ENCODE data around the gene ZSWIM9. TPM values are rescaled to one million over a fixed set of nuclear protein-coding genes. Genes with fewer than 3 reads are reported as not detected.

Gene ZSWIM9
- total and polyA plus RNA-seq, 4 donors, result 0.25 to 2.5 (median 1.6) TPM

- H3K36me3 ChIP-seq (ENCODE audit: control insufficient read depth in 4 of 4, insufficient read depth in 3 of 4, low read depth in 1 of 4, low read length in 3 of 4), result peaks cover 3 to 46% (median 30%) of the 10 kb centered on the region in 4 donors
- no peaks in the 10 kb centered on the region for H3K27me3 ChIP-seq (ENCODE audit: control insufficient read depth in 4 of 4, insufficient read depth in 4 of 4, low read length in 3 of 4)
- no peak overlapping the region for H3K9ac ChIP-seq (ENCODE audit: low read depth in 1 of 2, low read length in 2 of 2)
- no peak overlapping the region for H3K27ac ChIP-seq (ENCODE audit: low read depth in 1 of 2, low read length in 2 of 2)
- 75% methylated on average over 3 of the region's 3 CpGs for WGBS
- no peak for TF ChIP-seq JUND (IDR thresholded peaks at IDR 0.05)
- no peak for TF ChIP-seq NR2F2 (IDR thresholded peaks at IDR 0.05)
- TF ChIP-seq, protein P1, sequence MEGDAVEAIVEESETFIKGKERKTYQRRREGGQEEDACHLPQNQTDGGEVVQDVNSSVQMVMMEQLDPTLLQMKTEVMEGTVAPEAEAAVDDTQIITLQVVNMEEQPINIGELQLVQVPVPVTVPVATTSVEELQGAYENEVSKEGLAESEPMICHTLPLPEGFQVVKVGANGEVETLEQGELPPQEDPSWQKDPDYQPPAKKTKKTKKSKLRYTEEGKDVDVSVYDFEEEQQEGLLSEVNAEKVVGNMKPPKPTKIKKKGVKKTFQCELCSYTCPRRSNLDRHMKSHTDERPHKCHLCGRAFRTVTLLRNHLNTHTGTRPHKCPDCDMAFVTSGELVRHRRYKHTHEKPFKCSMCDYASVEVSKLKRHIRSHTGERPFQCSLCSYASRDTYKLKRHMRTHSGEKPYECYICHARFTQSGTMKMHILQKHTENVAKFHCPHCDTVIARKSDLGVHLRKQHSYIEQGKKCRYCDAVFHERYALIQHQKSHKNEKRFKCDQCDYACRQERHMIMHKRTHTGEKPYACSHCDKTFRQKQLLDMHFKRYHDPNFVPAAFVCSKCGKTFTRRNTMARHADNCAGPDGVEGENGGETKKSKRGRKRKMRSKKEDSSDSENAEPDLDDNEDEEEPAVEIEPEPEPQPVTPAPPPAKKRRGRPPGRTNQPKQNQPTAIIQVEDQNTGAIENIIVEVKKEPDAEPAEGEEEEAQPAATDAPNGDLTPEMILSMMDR (IDR thresholded peaks at IDR 0.05; ENCODE audit: low read depth, low read length, missing input control), result no peak
- no peak for TF ChIP-seq RXRA (IDR thresholded peaks at IDR 0.05)
- TF ChIP-seq EGR1 (IDR thresholded peaks at IDR 0.05; ENCODE audit: low read depth in 2 of 2), result no peak
- no peak for TF ChIP-seq GABPA (IDR thresholded peaks at IDR 0.05 in 1 of 2, conservative IDR thresholded peaks at IDR 0.05 in 1 of 2)
- TF ChIP-seq, protein P2, sequence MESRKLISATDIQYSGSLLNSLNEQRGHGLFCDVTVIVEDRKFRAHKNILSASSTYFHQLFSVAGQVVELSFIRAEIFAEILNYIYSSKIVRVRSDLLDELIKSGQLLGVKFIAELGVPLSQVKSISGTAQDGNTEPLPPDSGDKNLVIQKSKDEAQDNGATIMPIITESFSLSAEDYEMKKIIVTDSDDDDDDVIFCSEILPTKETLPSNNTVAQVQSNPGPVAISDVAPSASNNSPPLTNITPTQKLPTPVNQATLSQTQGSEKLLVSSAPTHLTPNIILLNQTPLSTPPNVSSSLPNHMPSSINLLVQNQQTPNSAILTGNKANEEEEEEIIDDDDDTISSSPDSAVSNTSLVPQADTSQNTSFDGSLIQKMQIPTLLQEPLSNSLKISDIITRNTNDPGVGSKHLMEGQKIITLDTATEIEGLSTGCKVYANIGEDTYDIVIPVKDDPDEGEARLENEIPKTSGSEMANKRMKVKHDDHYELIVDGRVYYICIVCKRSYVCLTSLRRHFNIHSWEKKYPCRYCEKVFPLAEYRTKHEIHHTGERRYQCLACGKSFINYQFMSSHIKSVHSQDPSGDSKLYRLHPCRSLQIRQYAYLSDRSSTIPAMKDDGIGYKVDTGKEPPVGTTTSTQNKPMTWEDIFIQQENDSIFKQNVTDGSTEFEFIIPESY (IDR thresholded peaks at IDR 0.05), result no peak
- no peak for TF ChIP-seq YY1 (IDR thresholded peaks at IDR 0.05)
- TF ChIP-seq SP1 (IDR thresholded peaks at IDR 0.05), result no peak
- TF ChIP-seq, protein P3, sequence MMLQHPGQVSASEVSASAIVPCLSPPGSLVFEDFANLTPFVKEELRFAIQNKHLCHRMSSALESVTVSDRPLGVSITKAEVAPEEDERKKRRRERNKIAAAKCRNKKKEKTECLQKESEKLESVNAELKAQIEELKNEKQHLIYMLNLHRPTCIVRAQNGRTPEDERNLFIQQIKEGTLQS (IDR thresholded peaks at IDR 0.05), result no peak
- TF ChIP-seq MAX (IDR thresholded peaks at IDR 0.05), result no peak
- no peak for TF ChIP-seq HNF4G (IDR thresholded peaks at IDR 0.05)
- TF ChIP-seq FOXA2 (IDR thresholded peaks at IDR 0.05), result no peak
- TF ChIP-seq HNF4A (conservative IDR thresholded peaks at IDR 0.05), result no peak
- TF ChIP-seq TAF1 (conservative IDR thresholded peaks at IDR 0.05), result no peak
- no peak for TF ChIP-seq FOXA1 (IDR thresholded peaks at IDR 0.05)
- TF ChIP-seq RAD21 (IDR thresholded peaks at IDR 0.05), result no peak
- no peaks in the 10 kb centered on the region for H3K9me3 ChIP-seq (ENCODE audit: control insufficient read depth in 4 of 4, low read length in 3 of 4)
- DNase-seq (ENCODE audit: low spot score), result no peak
- H3K4me3 ChIP-seq (ENCODE audit: low read depth in 1 of 3, low read length in 3 of 3), result no peak overlapping the region
- H3K4me1 ChIP-seq (ENCODE audit: control insufficient read depth in 4 of 4, insufficient read depth in 4 of 4, low read length in 3 of 4), result no peaks in the 10 kb centered on the region
Observed at GRCh38 chr19:48237057-48237456, 66.6 kb downstream of the ZSWIM9 start.

DNA sequence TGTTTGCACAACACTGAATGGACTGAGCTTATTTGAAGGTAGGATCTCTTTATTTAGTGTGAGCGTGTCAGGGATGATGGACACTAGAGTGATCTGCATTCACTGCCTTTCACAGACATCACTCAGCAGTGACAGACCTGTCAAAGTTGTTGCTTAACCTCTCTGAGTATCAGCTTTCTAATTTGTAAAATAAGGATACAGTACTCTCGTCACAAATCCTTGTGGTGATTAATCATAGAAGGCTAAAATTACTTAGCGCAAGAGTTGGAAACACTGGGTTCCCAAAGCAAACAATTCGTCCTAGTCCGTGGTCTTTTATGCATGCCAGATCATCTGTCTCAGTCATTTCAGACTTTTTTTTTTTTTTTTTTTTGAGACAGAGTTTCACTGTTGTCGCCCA, 68.6 kb downstream of the ZSWIM9 start:
- no peak overlapping the region for H3K9ac ChIP-seq (ENCODE audit: low read depth in 1 of 2, low read length in 2 of 2)
- H3K4me3 ChIP-seq (ENCODE audit: low read depth in 1 of 3, low read length in 3 of 3), result no peak overlapping the region
- no peak for TF ChIP-seq FOXA1 (IDR thresholded peaks at IDR 0.05)
- no peak for TF ChIP-seq HNF4G (IDR thresholded peaks at IDR 0.05)
- TF ChIP-seq REST (IDR thresholded peaks at IDR 0.05), result no peak
- TF ChIP-seq, protein P1 (IDR thresholded peaks at IDR 0.05; ENCODE audit: low read depth, low read length, missing input control), result no peak
- no peak for TF ChIP-seq EGR1 (IDR thresholded peaks at IDR 0.05; ENCODE audit: low read depth in 2 of 2)
- TF ChIP-seq YY1 (IDR thresholded peaks at IDR 0.05), result no peak
- TF ChIP-seq GABPA (IDR thresholded peaks at IDR 0.05 in 1 of 2, conservative IDR thresholded peaks at IDR 0.05 in 1 of 2), result no peak
- no peak for TF ChIP-seq JUND (IDR thresholded peaks at IDR 0.05)
- no peak for TF ChIP-seq FOXA2 (IDR thresholded peaks at IDR 0.05)
- TF ChIP-seq MAX (IDR thresholded peaks at IDR 0.05), result no peak
- no peak for TF ChIP-seq RAD21 (IDR thresholded peaks at IDR 0.05)
- no peak for TF ChIP-seq SP1 (IDR thresholded peaks at IDR 0.05)
- peaks cover 0 to 33% (median 20%) of the 10 kb centered on the region in 4 donors for H3K36me3 ChIP-seq (ENCODE audit: control insufficient read depth in 4 of 4, insufficient read depth in 3 of 4, low read depth in 1 of 4, low read length in 3 of 4)
- H3K27me3 ChIP-seq (ENCODE audit: control insufficient read depth in 4 of 4, insufficient read depth in 4 of 4, low read length in 3 of 4), result no peaks in the 10 kb centered on the region
- no peak overlapping the region for H3K27ac ChIP-seq (ENCODE audit: low read depth in 1 of 2, low read length in 2 of 2)
- H3K9me3 ChIP-seq (ENCODE audit: control insufficient read depth in 4 of 4, low read length in 3 of 4), result no peaks in the 10 kb centered on the region
- no peaks in the 10 kb centered on the region for H3K4me1 ChIP-seq (ENCODE audit: control insufficient read depth in 4 of 4, insufficient read depth in 4 of 4, low read length in 3 of 4)
- WGBS, result 90% methylated on average over 6 of the region's 6 CpGs
- DNase-seq (ENCODE audit: low spot score), result no peak

All from liver (tissue), 9 donors.